WTC11 (cell line): Measurements from ENCODE around the gene MEF2B. TPM values are rescaled to one million over a fixed set of nuclear protein-coding genes. Genes with fewer than 3 reads are reported as not detected.
A peak's percentile ranks its signal among the peaks of the same experiment; 100 is the strongest.

ENCODE experiments used
- ATAC-seq: fragments of 200-7000 bp; cut with Tn5 transposase; 2 replicates; pipeline ENCODE4 v1.10.0; 2021; ENCODE audit warnings: mild to moderate bottlenecking, moderate library complexity
- CTCF ChIA-PET: fragments of 300-600 bp; sonication (Branson Sonifier 250); formaldehyde crosslinking; loops from one replicate; lab custom pipeline; 2021; ENCODE audit warnings: antibody characterized with exemption; lab: Charles Lee
- POLR2A ChIA-PET: fragments of 350-600 bp; sonication (Branson Sonifier 250); formaldehyde crosslinking; loops from one replicate; lab custom pipeline; 2021; ENCODE audit warnings: antibody characterized with exemption; lab: Charles Lee
- DNase-seq: peaks from one replicate; pipeline ENCODE4 v3.0.0; 2021; ENCODE audit warnings: low spot score
- H3K27ac Mint-ChIP-seq: 2 replicates; pipeline ENCODE4 v1.8.0; 2021; ENCODE audit warnings: mixed read lengths
- H3K27me3 Mint-ChIP-seq: 2 replicates; pipeline ENCODE4 v1.8.0; 2021; ENCODE audit warnings: low read depth, mild to moderate bottlenecking, moderate library complexity, mixed read lengths
- H3K36me3 Mint-ChIP-seq: 2 replicates; pipeline ENCODE4 v1.8.0; 2021; ENCODE audit warnings: mixed read lengths
- H3K4me1 Mint-ChIP-seq: 2 replicates; pipeline ENCODE4 v1.8.0; 2022; ENCODE audit warnings: mixed read lengths
- H3K4me3 Mint-ChIP-seq: 2 replicates; pipeline ENCODE4 v1.8.0; 2021; ENCODE audit warnings: mild to moderate bottlenecking, moderate library complexity, mixed read lengths
- H3K9me3 Mint-ChIP-seq: 2 replicates; pipeline ENCODE4 v1.8.0; 2021; ENCODE audit warnings: mixed read lengths
- ELF4 ChIP-seq: sonication (generic); formaldehyde crosslinking; IDR thresholded peaks from 2 replicates; pipeline ENCODE4 v1.8.1; 2022; ENCODE audit warnings: low read depth, mild to moderate bottlenecking, moderate library complexity, missing genetic modification reagents
- EMX1 ChIP-seq: fragments of 250-450 bp; sonication (Bioruptor Pico); IDR thresholded peaks from 2 replicates; pipeline ENCODE4 v1.8.0; 2021; ENCODE audit warnings: mild to moderate bottlenecking
- FOXK1 ChIP-seq: sonication (generic); formaldehyde crosslinking; IDR thresholded peaks from 2 replicates; pipeline ENCODE4 v1.8.0; 2022; ENCODE audit warnings: mild to moderate bottlenecking, moderate library complexity, missing genetic modification reagents
- JAZF1 ChIP-seq: fragments of 250-450 bp; sonication (Bioruptor Pico); IDR thresholded peaks from 2 replicates; pipeline ENCODE4 v1.9.0; 2021; ENCODE audit warnings: moderate library complexity, mild to moderate bottlenecking, inconsistent platforms
- NFYB ChIP-seq: sonication (generic); formaldehyde crosslinking; conservative IDR thresholded peaks from 2 replicates; pipeline ENCODE4 v1.8.0; 2022; ENCODE audit warnings: low read depth, missing genetic modification reagents
- total RNA-seq: library from RNA; stranded (reverse); gene quantifications from 3 replicates; pipeline ENCODE4 v1.2.3, GENCODE V29; 2021
- TF ChIP-seq, protein P1 (sequence below): sonication (generic); formaldehyde crosslinking; IDR thresholded peaks from 2 replicates; pipeline ENCODE4 v1.8.1; 2022; ENCODE audit warnings: mild to moderate bottlenecking, moderate library complexity, missing genetic modification reagents
- TF ChIP-seq, protein P2 (sequence below): fragments of 200-600 bp; IDR thresholded peaks from 2 replicates; pipeline ENCODE4 v1.8.0; 2022; ENCODE audit warnings: antibody characterized with exemption
- TF ChIP-seq, protein P3 (sequence below): sonication (generic); formaldehyde crosslinking; IDR thresholded peaks from 2 replicates; pipeline ENCODE4 v1.8.0; 2022; ENCODE audit warnings: mild to moderate bottlenecking, missing genetic modification reagents
- TF ChIP-seq, protein P4 (sequence below): sonication (generic); formaldehyde crosslinking; IDR thresholded peaks from 2 replicates; pipeline ENCODE4 v1.8.1; 2023; ENCODE audit warnings: mild to moderate bottlenecking, missing genetic modification reagents, borderline replicate concordance
- TF ChIP-seq, protein P5 (sequence below): sonication (generic); formaldehyde crosslinking; IDR thresholded peaks from 2 replicates; pipeline ENCODE4 v1.8.1; 2023; ENCODE audit warnings: mild to moderate bottlenecking, moderate library complexity, missing genetic modification reagents
- TF ChIP-seq, protein P6 (sequence below): sonication (generic); formaldehyde crosslinking; conservative IDR thresholded peaks from 2 replicates; pipeline ENCODE4 v1.8.1; 2023; ENCODE audit warnings: mild to moderate bottlenecking, low read depth, missing genetic modification reagents, moderate library complexity

Gene MEF2B
- total RNA-seq, 1 experiment from 2014 or later = 1.7 TPM

DNA sequence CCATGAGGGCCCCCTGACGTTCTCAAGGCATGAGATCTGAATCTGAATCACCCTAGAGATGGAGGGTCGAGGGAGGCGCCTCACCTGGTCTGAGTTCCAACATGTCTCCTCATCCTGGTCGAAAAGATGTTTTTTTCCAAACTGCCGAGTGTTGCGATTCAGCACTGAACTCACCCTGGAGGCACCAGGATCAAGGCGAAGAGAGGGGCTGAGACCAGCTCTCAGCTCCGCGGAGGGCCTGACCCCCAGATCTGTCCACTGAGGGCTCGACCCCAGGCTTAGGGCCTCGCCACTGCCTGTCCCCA lies 32.6 kb upstream of the MEF2B start:
- Mint-ChIP-seq H3K36me3 (peaks cover 10% of the 10 kb centered on the region), H3K27ac (no peak overlapping the region), H3K9me3 (peaks cover 7% of the 10 kb centered on the region; the same call in 1 of the 2 replicates), H3K4me1 (peaks cover 12% of the 10 kb centered on the region), H3K4me3 (peak overlapping the region; percentile 88), H3K27me3 (peaks cover 44% of the 10 kb centered on the region)
- CTCF ChIA-PET = interaction anchor here (0.8 to 4.2 kb wide), 6 partner anchors 9 to 59 kb away, joined by 3 to 22 read pairs (median 4); partner anchors contain the start of gene NCAN
- TF ChIP-seq ELF4 (CRISPR knock-in tag) = no peak
- TF ChIP-seq, protein P1, sequence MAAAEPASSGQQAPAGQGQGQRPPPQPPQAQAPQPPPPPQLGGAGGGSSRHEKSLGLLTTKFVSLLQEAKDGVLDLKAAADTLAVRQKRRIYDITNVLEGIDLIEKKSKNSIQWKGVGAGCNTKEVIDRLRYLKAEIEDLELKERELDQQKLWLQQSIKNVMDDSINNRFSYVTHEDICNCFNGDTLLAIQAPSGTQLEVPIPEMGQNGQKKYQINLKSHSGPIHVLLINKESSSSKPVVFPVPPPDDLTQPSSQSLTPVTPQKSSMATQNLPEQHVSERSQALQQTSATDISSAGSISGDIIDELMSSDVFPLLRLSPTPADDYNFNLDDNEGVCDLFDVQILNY (CRISPR knock-in tag) = no peak
- TF ChIP-seq NFYB (CRISPR knock-in tag) = no peak
- TF ChIP-seq, protein P2, sequence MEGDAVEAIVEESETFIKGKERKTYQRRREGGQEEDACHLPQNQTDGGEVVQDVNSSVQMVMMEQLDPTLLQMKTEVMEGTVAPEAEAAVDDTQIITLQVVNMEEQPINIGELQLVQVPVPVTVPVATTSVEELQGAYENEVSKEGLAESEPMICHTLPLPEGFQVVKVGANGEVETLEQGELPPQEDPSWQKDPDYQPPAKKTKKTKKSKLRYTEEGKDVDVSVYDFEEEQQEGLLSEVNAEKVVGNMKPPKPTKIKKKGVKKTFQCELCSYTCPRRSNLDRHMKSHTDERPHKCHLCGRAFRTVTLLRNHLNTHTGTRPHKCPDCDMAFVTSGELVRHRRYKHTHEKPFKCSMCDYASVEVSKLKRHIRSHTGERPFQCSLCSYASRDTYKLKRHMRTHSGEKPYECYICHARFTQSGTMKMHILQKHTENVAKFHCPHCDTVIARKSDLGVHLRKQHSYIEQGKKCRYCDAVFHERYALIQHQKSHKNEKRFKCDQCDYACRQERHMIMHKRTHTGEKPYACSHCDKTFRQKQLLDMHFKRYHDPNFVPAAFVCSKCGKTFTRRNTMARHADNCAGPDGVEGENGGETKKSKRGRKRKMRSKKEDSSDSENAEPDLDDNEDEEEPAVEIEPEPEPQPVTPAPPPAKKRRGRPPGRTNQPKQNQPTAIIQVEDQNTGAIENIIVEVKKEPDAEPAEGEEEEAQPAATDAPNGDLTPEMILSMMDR = no peak
- TF ChIP-seq EMX1 (CRISPR knock-in tag) = no peak
- no peak for TF ChIP-seq JAZF1 (CRISPR knock-in tag)
- TF ChIP-seq, protein P3, sequence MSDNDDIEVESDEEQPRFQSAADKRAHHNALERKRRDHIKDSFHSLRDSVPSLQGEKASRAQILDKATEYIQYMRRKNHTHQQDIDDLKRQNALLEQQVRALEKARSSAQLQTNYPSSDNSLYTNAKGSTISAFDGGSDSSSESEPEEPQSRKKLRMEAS (CRISPR knock-in tag) = no peak
- 0 out of 2 replicates have a peak, but pooled peaks have one; percentile 4 for TF ChIP-seq FOXK1 (CRISPR knock-in tag)
- TF ChIP-seq, protein P4, sequence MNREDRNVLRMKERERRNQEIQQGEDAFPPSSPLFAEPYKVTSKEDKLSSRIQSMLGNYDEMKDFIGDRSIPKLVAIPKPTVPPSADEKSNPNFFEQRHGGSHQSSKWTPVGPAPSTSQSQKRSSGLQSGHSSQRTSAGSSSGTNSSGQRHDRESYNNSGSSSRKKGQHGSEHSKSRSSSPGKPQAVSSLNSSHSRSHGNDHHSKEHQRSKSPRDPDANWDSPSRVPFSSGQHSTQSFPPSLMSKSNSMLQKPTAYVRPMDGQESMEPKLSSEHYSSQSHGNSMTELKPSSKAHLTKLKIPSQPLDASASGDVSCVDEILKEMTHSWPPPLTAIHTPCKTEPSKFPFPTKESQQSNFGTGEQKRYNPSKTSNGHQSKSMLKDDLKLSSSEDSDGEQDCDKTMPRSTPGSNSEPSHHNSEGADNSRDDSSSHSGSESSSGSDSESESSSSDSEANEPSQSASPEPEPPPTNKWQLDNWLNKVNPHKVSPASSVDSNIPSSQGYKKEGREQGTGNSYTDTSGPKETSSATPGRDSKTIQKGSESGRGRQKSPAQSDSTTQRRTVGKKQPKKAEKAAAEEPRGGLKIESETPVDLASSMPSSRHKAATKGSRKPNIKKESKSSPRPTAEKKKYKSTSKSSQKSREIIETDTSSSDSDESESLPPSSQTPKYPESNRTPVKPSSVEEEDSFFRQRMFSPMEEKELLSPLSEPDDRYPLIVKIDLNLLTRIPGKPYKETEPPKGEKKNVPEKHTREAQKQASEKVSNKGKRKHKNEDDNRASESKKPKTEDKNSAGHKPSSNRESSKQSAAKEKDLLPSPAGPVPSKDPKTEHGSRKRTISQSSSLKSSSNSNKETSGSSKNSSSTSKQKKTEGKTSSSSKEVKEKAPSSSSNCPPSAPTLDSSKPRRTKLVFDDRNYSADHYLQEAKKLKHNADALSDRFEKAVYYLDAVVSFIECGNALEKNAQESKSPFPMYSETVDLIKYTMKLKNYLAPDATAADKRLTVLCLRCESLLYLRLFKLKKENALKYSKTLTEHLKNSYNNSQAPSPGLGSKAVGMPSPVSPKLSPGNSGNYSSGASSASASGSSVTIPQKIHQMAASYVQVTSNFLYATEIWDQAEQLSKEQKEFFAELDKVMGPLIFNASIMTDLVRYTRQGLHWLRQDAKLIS (CRISPR knock-in tag) = no peak
- TF ChIP-seq, protein P5, sequence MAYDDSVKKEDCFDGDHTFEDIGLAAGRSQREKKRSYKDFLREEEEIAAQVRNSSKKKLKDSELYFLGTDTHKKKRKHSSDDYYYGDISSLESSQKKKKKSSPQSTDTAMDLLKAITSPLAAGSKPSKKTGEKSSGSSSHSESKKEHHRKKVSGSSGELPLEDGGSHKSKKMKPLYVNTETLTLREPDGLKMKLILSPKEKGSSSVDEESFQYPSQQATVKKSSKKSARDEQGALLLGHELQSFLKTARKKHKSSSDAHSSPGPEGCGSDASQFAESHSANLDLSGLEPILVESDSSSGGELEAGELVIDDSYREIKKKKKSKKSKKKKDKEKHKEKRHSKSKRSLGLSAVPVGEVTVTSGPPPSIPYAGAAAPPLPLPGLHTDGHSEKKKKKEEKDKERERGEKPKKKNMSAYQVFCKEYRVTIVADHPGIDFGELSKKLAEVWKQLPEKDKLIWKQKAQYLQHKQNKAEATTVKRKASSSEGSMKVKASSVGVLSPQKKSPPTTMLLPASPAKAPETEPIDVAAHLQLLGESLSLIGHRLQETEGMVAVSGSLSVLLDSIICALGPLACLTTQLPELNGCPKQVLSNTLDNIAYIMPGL (CRISPR knock-in tag) = 0 out of 2 replicates have a peak, but pooled peaks have one; percentile 9
- POLR2A ChIA-PET = interaction anchor here (0.6 to 1.6 kb wide), 4 partner anchors 10 to 63 kb away, joined by 3 to 9 read pairs (median 5); no protein-coding TSS in a partner anchor
- DNase-seq = no peak
- peak; percentile 19 for ATAC-seq

DNA sequence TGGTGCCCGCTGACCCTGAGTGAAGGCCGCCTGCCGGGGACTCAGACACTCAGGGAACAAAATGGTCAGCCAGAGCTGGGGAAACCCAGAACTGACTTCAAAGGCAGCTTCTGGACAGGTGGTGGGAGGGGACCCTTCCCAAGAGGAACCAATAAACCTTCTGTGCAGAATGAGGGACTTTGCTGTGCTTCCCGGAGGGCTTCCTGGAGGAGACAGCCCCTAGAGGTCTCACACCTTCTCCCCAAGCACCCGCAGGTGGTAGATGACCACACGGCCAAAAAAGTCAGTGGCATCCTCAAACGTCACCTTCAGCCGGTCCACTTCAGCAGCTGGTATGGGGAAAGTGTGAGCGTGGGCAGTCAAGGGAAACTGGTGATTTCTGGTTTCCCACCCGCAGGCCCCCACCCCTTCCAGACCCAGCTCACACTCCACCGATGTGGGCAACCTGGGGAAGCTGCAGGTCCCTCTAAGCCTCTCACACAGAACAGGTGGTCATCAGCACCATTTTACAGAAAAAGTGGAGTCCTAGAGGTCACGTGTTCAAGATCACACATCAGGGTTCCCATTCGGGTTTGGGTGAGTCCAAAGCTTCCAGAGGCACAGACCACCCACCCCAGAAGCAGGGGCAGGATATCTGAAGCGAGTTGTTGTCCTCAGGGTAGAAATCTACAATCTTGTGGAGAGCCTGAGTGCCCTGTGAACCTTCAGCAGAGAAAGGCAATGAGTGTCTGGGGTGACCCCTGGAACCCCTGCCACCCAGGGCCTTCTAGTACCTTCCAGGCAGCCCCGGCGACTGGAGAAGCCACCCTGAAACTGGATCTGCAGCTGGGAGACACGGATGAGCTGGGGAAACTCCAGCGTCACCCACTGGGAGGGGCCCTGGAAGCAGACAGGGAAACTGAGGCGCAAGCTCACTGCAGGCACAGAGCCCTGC lies 31.9 kb upstream of the MEF2B start:
- TF ChIP-seq FOXK1 (CRISPR knock-in tag) = 0 out of 2 replicates have a peak, but pooled peaks have one; percentile 6
- TF ChIP-seq, protein P6, sequence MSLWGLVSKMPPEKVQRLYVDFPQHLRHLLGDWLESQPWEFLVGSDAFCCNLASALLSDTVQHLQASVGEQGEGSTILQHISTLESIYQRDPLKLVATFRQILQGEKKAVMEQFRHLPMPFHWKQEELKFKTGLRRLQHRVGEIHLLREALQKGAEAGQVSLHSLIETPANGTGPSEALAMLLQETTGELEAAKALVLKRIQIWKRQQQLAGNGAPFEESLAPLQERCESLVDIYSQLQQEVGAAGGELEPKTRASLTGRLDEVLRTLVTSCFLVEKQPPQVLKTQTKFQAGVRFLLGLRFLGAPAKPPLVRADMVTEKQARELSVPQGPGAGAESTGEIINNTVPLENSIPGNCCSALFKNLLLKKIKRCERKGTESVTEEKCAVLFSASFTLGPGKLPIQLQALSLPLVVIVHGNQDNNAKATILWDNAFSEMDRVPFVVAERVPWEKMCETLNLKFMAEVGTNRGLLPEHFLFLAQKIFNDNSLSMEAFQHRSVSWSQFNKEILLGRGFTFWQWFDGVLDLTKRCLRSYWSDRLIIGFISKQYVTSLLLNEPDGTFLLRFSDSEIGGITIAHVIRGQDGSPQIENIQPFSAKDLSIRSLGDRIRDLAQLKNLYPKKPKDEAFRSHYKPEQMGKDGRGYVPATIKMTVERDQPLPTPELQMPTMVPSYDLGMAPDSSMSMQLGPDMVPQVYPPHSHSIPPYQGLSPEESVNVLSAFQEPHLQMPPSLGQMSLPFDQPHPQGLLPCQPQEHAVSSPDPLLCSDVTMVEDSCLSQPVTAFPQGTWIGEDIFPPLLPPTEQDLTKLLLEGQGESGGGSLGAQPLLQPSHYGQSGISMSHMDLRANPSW (CRISPR knock-in tag) = no peak
- Mint-ChIP-seq H3K27ac (no peak overlapping the region), H3K36me3 (peaks cover 11% of the 10 kb centered on the region), H3K9me3 (no peaks in the 10 kb centered on the region; the same call in 1 of the 2 replicates), H3K27me3 (peaks cover 37% of the 10 kb centered on the region), H3K4me1 (peaks cover 12% of the 10 kb centered on the region), H3K4me3 (peak overlapping the region; percentile 88)
- no peak for ATAC-seq
- ChIA-PET CTCF (interaction anchor here (1.5 to 4.2 kb wide), 2 partner anchors 10 to 23 kb away, joined by 4 to 22 read pairs; partner anchors contain the start of gene NCAN), POLR2A (interaction anchor here (0.6 to 1.6 kb wide), 3 partner anchors 9 to 63 kb away, joined by 3 to 9 read pairs (median 4); no protein-coding TSS in a partner anchor)
- DNase-seq = no peak
